ENCODE data around the gene OR56B4. TPM values are rescaled to one million over a fixed set of nuclear protein-coding genes. Genes with fewer than 3 reads are reported as not detected.
"Not testable (repeated sequence)": the region's sequence is repeated elsewhere in the genome, so short reads cannot be mapped to it uniquely, and the experiment has no call there.

Gene OR56B4
- total RNA-seq, 3 donors from 2014 or later (not counting 1 experiment from before 2014, with no cell fraction given): not detected

DNA sequence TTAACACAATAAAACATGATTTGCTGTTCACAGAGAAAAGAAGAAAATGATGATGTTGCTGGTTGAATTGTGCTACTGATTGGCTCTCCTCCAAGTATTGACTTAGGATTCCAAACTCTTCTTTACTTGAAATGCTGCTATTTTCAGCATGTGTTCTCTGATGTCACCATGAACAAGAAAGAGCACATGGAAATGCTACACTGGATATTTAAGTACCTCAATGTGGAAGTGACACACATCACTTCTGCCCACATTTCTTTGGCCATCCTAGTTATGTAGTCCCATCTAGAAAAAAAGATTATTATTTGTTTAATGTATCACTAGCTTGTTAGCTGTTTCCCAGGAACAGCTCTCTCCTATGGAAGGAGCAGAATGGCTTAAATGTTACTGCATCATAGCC is 35.5 kb downstream of the OR56B4 start:
- H3K36me3 ChIP-seq (ENCODE audit: control insufficient read depth, insufficient read depth, low read length): no peaks in the 10 kb centered on the region
- TF ChIP-seq, protein P1, sequence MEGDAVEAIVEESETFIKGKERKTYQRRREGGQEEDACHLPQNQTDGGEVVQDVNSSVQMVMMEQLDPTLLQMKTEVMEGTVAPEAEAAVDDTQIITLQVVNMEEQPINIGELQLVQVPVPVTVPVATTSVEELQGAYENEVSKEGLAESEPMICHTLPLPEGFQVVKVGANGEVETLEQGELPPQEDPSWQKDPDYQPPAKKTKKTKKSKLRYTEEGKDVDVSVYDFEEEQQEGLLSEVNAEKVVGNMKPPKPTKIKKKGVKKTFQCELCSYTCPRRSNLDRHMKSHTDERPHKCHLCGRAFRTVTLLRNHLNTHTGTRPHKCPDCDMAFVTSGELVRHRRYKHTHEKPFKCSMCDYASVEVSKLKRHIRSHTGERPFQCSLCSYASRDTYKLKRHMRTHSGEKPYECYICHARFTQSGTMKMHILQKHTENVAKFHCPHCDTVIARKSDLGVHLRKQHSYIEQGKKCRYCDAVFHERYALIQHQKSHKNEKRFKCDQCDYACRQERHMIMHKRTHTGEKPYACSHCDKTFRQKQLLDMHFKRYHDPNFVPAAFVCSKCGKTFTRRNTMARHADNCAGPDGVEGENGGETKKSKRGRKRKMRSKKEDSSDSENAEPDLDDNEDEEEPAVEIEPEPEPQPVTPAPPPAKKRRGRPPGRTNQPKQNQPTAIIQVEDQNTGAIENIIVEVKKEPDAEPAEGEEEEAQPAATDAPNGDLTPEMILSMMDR (IDR thresholded peaks at IDR 0.05): no peak
- Mint-ChIP-seq H3K9me3 (peaks cover 0 to 3% of the 10 kb centered on the region in 2 donors), H3K27me3 (ENCODE audit: low read depth in 2 of 2) (peaks cover 22 to 28% of the 10 kb centered on the region in 2 donors), H3K36me3 (no peaks in the 10 kb centered on the region), H3K27ac (no peak overlapping the region), H3K4me3 (no peak overlapping the region), H3K4me1 (no peaks in the 10 kb centered on the region)
- intact Hi-C loops (cut with micrococcal nuclease): no loop called here
- DNase-seq (no peak), ATAC-seq (no peak)
- no peak overlapping the region for H3K4me3 ChIP-seq (ENCODE audit: low read length)
- H3K27ac ChIP-seq (ENCODE audit: low read length): no peak overlapping the region
- H3K27me3 ChIP-seq (ENCODE audit: control insufficient read depth, insufficient read depth, low read length): peaks cover 2% of the 10 kb centered on the region
- H3K9me3 ChIP-seq (ENCODE audit: control insufficient read depth, insufficient read depth, low read length): no peaks in the 10 kb centered on the region
- no peaks in the 10 kb centered on the region for H3K4me1 ChIP-seq (ENCODE audit: control insufficient read depth, insufficient read depth, low read length)

DNA sequence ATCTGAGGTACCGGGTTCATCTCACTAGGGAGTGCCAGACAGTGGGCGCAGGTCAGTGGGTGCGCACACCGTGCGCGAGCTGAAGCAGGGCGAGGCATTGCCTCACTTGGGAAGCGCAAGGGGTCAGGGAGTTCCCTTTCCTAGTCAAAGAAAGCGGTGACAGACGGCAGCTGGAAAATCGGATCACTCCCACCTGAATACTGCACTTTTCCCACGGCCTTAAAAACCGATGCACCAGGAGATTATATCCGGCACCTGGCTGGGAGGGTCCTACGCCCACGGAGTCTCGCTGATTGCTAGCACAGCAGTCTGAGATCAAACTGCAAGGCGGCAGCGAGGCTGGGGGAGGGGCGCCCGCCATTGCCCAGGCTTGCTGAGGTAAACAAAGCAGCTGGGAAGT is 36.3 kb downstream of the OR56B4 start:
- H3K36me3 Mint-ChIP-seq; H3K27ac ChIP-seq (ENCODE audit: low read length); H3K4me3 Mint-ChIP-seq; H3K4me3 ChIP-seq (ENCODE audit: low read length); H3K27me3 ChIP-seq (ENCODE audit: control insufficient read depth, insufficient read depth, low read length); H3K27ac Mint-ChIP-seq; ATAC-seq; H3K4me1 ChIP-seq (ENCODE audit: control insufficient read depth, insufficient read depth, low read length); H3K9me3 ChIP-seq (ENCODE audit: control insufficient read depth, insufficient read depth, low read length); H3K36me3 ChIP-seq (ENCODE audit: control insufficient read depth, insufficient read depth, low read length); DNase-seq; H3K9me3 Mint-ChIP-seq; intact Hi-C loops (cut with micrococcal nuclease); H3K4me1 Mint-ChIP-seq: not testable (repeated sequence)
- H3K27me3 Mint-ChIP-seq (ENCODE audit: low read depth in 2 of 2): peaks cover 17 to 20% of the 10 kb centered on the region in 2 donors
- WGBS (ENCODE audit: insufficient coverage): 83% methylated on average over 13 of the region's 21 CpGs

DNA sequence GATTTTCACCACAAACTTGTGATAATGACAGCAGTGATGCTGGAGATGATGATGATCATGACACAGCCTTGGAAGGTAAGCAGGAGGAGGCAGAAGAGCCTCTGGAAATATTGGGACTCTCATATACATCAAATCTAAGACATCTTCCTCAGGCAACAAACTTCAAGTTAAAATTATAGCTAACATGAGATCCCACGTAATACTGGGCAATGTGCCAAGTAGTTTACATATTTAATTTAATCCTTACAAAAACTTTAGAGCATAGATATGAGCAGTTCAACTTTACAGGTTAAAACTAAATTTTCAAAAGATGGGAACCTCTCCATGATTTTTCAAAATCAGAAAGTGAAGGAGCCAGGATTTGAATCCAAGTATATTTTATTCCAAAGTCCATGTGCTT is 43.6 kb downstream of the OR56B4 start:
- intact Hi-C loops (cut with micrococcal nuclease): no loop called here
- DNase-seq (no peak), ATAC-seq (no peak)
- peaks cover 4% of the 10 kb centered on the region for H3K36me3 Mint-ChIP-seq
- no peak overlapping the region for H3K4me3 Mint-ChIP-seq
- H3K27me3 Mint-ChIP-seq (ENCODE audit: low read depth in 2 of 2): peaks cover 0 to 7% of the 10 kb centered on the region in 2 donors
- Histone ChIP-seq H3K9me3 (ENCODE audit: control insufficient read depth, insufficient read depth, low read length) (no peaks in the 10 kb centered on the region), H3K4me1 (ENCODE audit: control insufficient read depth, insufficient read depth, low read length) (no peaks in the 10 kb centered on the region), H3K27me3 (ENCODE audit: control insufficient read depth, insufficient read depth, low read length) (peaks cover 2% of the 10 kb centered on the region), H3K36me3 (ENCODE audit: control insufficient read depth, insufficient read depth, low read length) (no peaks in the 10 kb centered on the region), H3K27ac (ENCODE audit: low read length) (no peak overlapping the region), H3K4me3 (ENCODE audit: low read length) (no peak overlapping the region)
- 20% methylated on average over 1 of the region's 1 CpG for WGBS (ENCODE audit: insufficient coverage)
- no peaks in the 10 kb centered on the region for H3K4me1 Mint-ChIP-seq
- TF ChIP-seq, protein P1 (IDR thresholded peaks at IDR 0.05): no peak
- no peak overlapping the region for H3K27ac Mint-ChIP-seq
- no peaks in the 10 kb centered on the region for H3K9me3 Mint-ChIP-seq

DNA sequence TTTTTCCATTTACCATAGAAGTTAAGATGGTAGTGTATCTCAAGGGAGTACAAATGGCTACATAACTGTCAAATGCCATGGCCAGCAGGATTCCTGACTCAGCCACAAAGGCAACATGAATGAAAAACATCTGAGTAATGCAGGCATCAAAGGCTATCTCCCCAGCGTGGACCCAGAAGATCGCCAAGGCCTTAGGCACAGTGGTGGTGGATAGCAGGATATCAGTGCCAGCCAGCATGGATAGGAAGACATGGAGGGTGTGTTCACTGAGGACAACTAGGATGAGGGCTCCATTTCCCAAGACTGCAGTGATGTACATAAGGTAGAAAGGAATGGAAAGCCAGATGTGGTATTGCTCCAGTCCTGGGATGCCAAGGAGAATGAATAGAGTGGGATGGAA is 44.6 kb downstream of the OR56B4 start:
- H3K27ac ChIP-seq (ENCODE audit: low read length): no peak overlapping the region
- 97% methylated on average over 2 of the region's 2 CpGs for WGBS (ENCODE audit: insufficient coverage)
- H3K27me3 Mint-ChIP-seq (ENCODE audit: low read depth in 2 of 2): peaks cover 0 to 7% of the 10 kb centered on the region in 2 donors
- no peak overlapping the region for H3K4me3 Mint-ChIP-seq
- peaks cover 2% of the 10 kb centered on the region for H3K27me3 ChIP-seq (ENCODE audit: control insufficient read depth, insufficient read depth, low read length)
- ATAC-seq (no peak), DNase-seq (no peak)
- H3K36me3 Mint-ChIP-seq: peaks cover 4% of the 10 kb centered on the region
- intact Hi-C loops (cut with micrococcal nuclease): no loop called here
- H3K4me1 Mint-ChIP-seq: no peaks in the 10 kb centered on the region
- H3K27ac Mint-ChIP-seq: no peak overlapping the region
- no peaks in the 10 kb centered on the region for H3K9me3 Mint-ChIP-seq
- H3K36me3 ChIP-seq (ENCODE audit: control insufficient read depth, insufficient read depth, low read length): no peaks in the 10 kb centered on the region
- H3K4me3 ChIP-seq (ENCODE audit: low read length): no peak overlapping the region
- no peaks in the 10 kb centered on the region for H3K4me1 ChIP-seq (ENCODE audit: control insufficient read depth, insufficient read depth, low read length)
- no peaks in the 10 kb centered on the region for H3K9me3 ChIP-seq (ENCODE audit: control insufficient read depth, insufficient read depth, low read length)
- TF ChIP-seq, protein P1 (IDR thresholded peaks at IDR 0.05): no peak
